GM19099 (cell line): Measurements from ENCODE around the gene ARSA.

Experiments used
- POLR2A ChIP-seq: IDR thresholded peaks from 3 replicates; pipeline ENCODE4 v1.6.1; 2011; ENCODE audit warnings: low read depth; ENCODE audit not compliant: insufficient read length; ENCODE audit errors: extremely low read depth

Gene ARSA

DNA sequence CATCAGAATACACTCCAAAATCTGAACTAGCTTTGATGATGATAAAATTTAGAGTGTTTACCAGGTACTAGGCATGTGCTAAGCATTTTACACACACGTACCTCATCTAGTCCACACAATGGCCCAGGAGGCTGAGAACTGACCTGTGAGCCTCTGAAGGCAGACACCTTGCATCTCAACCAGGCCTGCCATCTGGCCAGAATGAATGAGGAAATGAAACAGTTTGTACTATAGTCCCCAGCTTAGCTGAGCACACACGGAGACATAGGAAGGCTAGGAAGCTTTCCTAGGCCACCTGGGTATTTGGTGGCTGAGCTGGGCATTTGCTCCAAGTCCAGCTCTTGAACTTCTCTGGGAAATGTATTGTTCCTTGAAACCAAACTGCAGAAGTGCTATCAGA, 37.8 kb upstream of the ARSA start:
- TF ChIP-seq POLR2A = no peak

DNA sequence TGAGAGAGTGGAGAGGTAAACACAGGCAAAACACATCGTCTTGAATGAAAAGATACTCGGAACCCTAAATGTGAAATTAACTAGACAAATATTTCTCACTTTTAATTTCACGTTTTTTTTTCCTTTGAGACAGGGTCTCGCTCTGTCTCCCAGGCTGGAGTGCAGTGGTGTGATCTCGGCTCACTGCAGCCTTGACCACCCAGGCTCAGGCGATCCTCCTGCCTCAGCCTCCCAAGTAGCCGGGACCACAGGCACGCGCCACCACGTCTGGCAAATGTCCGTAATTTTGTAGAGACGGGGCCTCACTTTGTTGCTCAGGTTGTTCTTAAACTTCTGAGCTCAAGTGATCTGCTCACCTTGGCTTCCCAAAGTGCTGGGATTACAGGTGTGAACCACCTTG, 37.3 kb upstream of the ARSA start:
- TF ChIP-seq POLR2A = no peak

DNA sequence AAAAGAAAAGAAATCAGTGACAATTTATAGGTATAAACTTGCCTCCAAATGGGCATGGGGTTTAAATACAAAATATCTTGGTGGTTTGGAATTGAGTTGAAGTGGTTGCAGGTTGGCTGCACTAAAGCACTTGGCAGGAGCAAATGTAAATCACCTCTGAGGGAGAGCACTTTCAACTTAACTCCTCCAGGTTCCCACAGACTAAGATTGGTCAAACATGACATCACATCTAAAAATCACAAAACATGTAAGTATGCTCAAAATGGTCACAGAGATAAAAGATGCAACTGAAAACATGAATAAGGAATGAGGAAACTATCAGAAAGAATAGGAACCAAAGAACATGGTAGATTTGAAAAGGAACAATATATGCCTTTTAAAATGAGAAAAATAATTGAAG, 32.4 kb upstream of the ARSA start:
- TF ChIP-seq POLR2A = no peak

DNA sequence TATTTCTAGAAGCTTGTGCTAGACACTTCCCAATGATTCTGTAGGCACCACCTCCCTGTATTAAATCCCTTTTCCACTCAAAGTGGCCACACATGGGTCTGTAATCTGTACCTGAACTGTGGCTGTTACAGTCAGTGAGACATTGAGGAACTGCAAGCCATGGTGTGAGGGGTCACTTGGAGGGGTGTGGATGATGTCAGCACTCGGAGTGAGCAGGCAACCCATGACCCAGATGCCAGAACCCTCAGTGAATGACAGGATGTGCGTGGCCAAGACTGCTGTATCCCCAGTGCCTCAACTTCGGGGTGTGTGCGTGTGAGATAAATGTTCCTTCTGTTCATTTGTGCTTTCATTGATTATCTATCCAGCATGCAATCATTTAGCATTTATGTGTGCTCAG, 30.0 kb upstream of the ARSA start:
- TF ChIP-seq POLR2A = no peak

DNA sequence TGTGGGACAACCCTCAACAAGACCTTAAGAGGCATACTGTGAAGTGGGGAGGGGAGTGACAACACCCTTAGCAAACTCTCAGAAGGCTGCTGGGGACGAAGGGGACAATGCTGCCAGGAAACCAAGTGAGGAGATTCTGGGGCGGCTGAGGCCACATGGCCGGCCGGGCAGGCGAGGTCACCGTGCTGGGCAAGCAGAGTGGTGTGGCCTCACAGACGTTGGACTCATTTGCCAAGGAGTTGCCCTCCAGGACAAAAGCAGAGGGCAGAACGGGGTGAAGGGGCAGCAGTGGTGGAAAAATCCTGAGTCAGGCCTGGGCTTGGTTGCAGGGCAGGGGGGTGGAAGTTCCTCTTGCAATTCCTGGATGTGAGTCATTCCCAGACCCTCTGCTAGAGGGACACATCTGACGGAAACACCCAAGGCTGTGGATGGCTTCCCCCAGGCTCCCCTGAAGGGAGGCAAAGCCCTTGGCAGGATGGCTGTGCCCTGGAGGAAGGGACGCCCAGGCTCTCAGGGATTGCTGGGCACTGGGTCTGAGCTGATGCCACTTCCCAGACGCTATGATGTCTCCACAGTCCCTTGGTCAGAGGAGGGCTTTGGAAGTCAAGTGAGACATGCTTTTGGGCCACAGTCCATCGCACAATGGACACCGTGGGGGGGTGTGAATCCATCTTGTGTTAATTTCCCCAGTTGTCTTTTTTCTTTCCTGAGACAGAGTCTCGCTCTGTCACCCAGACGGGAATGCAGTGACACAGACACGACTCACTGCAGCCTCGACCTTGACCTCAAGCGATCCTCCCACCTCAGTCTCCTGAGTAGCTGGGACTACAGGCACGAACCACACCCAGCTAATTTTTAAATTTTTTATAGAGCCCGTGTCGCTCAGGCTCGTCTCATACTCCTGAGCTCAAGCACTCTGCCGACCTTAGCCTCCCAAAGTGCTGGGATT, 28.4 kb upstream of the ARSA start:
- no peak for TF ChIP-seq POLR2A

DNA sequence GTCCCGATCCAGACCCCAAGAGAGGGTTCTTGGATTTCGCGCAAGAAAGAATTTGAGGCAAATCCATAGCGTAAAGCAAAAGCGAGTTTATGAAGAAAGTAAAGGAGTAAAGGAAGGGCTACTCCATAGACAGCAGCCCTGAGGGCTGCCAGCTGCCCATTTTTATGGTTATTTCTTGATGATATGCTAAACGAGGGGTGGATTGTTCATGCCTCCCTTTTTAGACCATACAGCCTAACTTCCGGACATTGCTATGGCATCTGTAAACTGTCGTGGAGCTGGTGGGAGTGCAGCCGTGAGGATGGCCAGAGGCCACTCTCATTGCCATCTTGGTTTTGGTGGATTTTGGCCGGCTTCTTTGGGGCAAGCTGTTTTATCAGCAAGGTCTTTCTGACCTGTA, 25.3 kb upstream of the ARSA start:
- no peak for TF ChIP-seq POLR2A

DNA sequence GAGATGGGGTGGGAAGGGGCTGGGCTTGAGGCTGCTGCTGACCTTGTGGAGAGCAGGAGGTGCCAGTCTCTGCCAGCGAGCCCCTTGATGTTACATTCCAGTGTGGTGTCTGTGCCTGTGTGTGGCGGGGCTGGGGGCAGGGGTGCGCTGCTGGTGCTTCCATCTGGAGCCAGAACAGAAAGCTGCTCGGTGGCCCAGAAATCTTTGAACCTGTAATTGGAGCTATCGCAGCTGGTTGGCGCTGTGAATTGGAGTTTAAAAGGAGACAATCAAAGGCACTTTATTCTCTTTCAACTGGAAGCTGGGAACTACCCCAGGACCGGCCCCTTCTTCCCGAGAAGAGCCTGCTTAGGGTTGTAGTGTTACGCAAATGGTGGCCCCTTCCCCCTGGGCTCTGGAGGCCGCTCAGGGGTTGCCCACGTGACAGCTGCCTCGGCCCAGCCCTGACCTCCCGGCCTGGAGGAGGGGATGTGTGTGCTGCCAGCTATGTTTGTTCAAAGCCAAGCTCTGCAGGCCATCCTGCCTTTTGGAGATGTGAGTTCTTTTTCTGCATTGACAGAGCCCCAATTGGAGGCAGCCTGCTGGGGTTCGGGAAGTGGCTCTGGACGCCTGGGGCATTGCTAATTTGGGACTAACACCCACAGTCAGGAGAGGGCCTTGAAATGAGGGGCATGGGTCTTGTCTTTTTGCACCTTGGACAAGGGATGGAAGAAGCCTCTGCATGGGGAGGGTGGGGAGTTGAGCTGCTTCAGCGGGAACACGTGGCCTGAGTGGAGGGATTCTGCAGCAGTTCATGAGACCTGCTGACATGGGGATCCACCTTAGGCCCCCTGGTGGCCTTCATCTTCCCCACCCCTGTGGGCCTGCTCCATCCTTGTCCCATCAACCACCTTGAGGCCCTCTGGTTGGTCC, 14.0 kb upstream of the ARSA start:
- no peak for TF ChIP-seq POLR2A

DNA sequence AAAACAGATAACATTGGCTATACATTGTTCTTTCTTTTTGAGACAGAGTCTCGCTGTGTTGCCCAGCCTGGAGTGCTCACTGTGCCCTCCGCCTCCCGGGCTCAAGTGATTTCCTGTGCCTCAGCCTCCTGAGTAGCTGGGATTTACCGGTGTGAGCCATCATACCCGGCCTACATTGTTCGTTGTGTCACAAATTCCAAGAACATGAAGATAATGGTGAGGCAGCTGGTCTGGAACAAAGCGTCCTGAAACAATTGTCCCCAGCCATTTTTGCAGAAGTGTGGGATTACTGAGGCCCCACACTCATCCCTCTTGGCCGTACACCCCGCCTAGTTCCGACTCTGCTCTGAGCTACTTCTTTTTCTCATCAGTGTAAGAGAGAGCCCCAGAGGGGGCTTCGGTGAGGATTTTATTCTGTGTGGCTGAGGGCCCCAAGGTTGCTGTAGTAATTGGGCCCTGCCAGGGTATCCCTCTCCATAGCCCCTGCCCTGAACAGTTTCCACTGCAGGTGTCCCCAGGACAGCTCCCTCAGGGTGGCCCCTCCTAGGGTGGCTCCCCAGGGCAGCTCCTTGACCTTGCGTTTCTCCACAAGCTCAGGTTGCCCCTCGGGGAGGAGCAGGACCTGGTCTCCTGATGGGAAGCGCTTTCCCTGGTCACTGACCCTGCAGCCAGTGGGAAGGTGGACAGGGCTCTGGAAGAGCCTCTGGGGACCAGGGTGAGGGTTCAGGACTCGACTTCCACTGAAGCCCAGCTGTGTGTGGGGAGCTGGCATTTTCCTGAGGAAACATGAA, 13.1 kb upstream of the ARSA start:
- TF ChIP-seq POLR2A = no peak

DNA sequence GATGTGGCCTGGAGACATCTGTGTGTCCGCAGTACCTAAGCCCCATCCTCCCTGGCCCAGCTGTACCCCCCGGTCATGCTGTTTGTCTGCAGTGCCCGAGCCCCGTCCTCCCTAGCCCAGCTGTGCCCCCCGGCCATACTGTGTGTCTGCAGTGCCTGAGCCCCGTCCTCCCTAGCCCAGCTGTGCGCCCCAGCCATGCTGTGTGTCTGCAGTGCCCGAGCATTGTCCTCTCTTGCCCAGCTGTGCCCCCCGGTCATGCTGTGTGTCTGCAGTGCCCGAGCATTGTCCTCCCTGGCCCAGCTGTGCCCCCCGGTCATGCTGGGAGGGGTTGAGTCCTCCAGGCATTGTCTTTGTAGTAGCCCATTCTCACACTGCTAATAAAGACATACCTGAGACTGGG, 7.6 kb upstream of the ARSA start:
- no peak for TF ChIP-seq POLR2A

DNA sequence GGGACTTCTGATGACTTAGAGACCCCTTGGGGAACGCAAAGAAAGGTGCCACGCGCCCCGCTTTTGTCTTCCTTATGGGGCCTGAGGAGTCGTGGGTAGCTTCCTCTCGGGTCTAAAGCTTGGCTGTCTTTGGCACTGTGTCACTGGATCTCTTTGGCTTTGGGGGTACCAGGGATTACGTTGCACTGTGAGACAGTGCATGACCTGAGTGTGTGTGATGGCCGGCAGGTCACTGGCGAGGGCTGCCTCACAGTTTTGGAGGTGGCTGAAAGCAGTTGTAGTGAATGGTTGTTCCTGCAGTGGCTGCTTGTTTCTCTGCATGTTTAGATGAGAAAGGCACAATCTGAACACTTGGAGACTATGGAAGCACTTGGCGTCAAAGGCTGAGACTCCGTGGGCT, 5.8 kb upstream of the ARSA start:
- TF ChIP-seq POLR2A = no peak

DNA sequence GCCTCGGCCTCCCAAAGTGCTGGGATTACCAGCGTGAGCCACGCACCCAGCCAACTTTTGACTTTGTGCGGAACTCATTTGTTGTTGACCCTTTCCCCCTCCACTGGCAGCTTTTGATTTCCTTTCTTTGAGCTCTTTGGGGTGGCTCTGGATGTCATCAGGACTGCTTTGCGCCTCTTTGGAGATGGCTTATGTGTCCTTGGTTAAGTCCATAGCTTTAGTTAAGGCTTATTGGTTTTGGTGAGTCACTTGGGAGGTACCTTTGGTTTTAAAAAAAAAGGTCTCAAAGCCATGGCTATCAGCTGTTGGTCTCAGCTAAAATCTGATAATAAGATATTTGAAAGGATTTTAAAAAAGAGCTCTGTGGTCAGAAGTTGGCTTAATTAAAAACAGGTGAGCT, 5.1 kb upstream of the ARSA start:
- no peak for TF ChIP-seq POLR2A

DNA sequence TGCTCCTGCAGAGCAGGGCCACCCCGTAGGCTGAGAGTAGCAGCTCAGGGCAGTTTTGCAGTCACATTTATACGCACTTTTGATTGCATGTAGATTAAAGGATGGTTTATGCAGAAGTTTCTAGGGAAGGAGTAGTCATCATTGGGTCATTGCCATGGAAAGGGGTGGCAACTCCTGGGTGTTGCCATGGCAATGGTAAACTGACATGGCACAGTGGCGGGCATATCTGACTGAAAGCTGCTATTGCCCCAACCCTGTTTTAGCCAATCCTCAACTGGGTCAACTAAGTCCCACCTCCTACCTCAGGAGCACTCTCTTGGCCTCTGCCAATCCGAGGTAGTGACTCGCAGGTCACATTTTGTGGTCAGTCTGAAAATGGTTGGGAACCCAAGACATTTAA, 2.4 kb upstream of the ARSA start:
- no peak for TF ChIP-seq POLR2A

DNA sequence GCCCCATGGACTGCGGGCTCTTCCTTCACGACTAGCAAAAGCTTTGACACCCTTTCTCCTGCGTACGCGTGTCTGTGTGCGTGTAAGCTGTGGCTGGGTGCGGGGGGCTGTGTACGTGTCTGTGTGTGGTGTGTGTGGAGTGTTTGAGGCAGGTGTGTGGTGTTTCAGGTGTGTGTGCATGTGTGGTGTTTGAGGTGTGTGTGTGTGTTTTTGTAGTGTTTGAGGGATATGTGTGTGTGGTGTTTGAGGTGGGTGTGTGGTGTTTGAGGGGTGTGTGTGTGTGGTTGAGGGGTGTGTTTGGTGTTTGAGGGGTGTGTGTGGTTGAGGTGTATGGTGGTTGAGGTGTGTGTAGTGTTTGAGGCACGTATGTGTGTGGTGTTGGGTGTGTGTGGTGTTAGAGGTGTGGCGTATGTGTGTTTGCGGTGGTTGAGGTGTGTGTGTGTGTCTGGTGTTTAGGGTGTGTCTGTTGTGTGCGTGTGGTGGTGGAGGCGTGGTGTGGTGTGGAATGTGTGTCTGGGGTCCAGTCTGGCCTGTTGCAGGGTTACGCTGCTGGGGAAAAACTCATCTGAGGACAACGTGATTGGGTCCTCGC, 687 bp upstream of the ARSA start:
- TF ChIP-seq POLR2A = no peak

DNA sequence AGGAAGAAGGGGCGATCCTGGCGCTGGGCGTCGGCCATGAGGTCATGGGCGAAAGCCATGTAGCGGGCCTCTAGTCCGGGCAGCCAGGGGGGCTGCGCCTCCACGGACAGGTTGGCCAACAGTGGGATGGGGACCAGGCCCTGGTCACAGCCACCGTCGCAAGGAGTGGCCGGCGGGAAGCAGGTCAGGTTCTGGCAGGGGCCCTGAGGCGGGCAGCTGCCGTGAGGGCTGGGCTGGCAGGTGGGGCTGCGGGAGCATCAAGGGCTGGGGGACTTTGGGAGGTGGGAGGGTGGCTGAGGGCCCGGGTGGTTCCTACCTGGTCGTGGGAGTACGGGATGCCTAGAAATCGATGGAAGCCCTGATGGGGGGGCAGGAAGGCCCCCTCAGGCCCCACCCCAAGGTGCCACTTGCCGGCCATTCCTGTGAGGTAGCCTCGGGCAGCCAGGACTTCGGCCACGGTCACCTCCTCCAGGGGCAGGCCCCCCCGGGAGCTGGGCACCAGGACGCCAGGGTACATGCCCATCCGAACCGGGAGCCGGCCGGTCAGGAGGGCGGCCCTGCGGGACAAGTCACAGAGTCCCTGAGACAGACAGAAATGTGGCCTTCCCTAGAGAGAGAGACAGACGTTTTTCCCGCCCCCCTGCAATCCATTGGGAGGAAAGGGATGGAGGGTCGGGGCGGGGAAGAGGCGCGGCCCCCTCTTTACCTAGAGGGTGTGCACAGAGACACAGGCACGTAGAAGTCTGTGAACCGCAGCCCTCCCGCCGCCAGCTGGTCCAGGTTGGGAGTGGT, 906 bp downstream of the ARSA start:
- no peak for TF ChIP-seq POLR2A
